Bronchus fibroblast of lung (primary cell): Measurements from ENCODE around the gene MARVELD1. TPM values are rescaled to one million over a fixed set of nuclear protein-coding genes. Genes with fewer than 3 reads are reported as not detected.

Experiments
- total RNA-seq: library from RNA; depleted of rRNA; stranded (reverse); fragments of >200 nt; gene quantifications from 2 replicates; pipeline ENCODE4 v1.2.3, GENCODE V29; 2015

MARVELD1 gene
- total RNA-seq: 36.3 and 44.9 TPM in 2 replicates

GRCh38 chr10:97713339-97713825 is at the start of gene MARVELD1:
TSS of gene MARVELD1 (plus strand) at chr10:97713730. CDS start at chr10:97713877, 147 bp downstream.

GRCh38 chr10:97686962-97687784 is 26.4 kb upstream of the MARVELD1 start, which contains the start of gene AVPI1:
TSS of gene AVPI1 (minus strand) at chr10:97687241. CDS start at chr10:97679905, 7,336 bp downstream.

GRCh38 chr10:97736902-97737769 is 23.6 kb downstream of the MARVELD1 start, which contains the start of gene ZFYVE27:
TSS of gene ZFYVE27 (plus strand) at chr10:97737128. CDS start at chr10:97738478, 1,350 bp downstream.

Other genes with a start within 250 kb of the MARVELD1 start
- gene MMS19, start 215.3 kb upstream of the MARVELD1 start, total RNA-seq: 97.0 and 103 TPM in 2 replicates
- gene UBTD1, start 214.8 kb upstream of the MARVELD1 start, total RNA-seq: 19.5 and 20.2 TPM in 2 replicates
- gene ANKRD2, start 141.0 kb upstream of the MARVELD1 start, total RNA-seq: 0.89 and 1.0 TPM in 2 replicates
- 0.67 and 1.0 TPM in 2 replicates for gene HOGA1, start 129.3 kb upstream of the MARVELD1 start, total RNA-seq
- not detected in 2 replicates for gene C10orf62, start 124.0 kb upstream of the MARVELD1 start, total RNA-seq
- gene MORN4, start 80.2 kb upstream of the MARVELD1 start, total RNA-seq: 6.2 and 9.4 TPM in 2 replicates
- 22.2 and 22.3 TPM in 2 replicates for gene PI4K2A, start 73.1 kb upstream of the MARVELD1 start, total RNA-seq
- 21.4 and 24.5 TPM in 2 replicates for gene AVPI1, start 26.5 kb upstream of the MARVELD1 start, total RNA-seq
- gene ZFYVE27, start 23.4 kb downstream of the MARVELD1 start, total RNA-seq: 10.1 and 10.7 TPM in 2 replicates
- gene SFRP5, start 58.3 kb downstream of the MARVELD1 start, total RNA-seq: not detected in 2 replicates
- under 0.01 TPM in 1 of 2 replicates, not detected in the other for gene GOLGA7B, start 136.1 kb downstream of the MARVELD1 start, total RNA-seq